ENCODE results near the gene TP53TG3F.
"Not testable (repeated sequence)": the region's sequence is repeated elsewhere in the genome, so short reads cannot be mapped to it uniquely, and the experiment has no call there.

Gene TP53TG3F

GRCh38 chr16:33459312-33459711 lies at the start of gene TP53TG3F:
Gene TP53TG3F (plus strand): TSS chr16:33459612. CDS start chr16:33459680, 68 bp downstream.
- not testable (repeated sequence) for DNase-seq, ATAC-seq

- not testable (repeated sequence) for DNase-seq, ATAC-seq
Measured at GRCh38 chr16:33491611-33492010, 32.2 kb downstream of the TP53TG3F start.

- DNase-seq, ATAC-seq: not testable (repeated sequence)
Measured at GRCh38 chr16:33507231-33507630, 47.8 kb downstream of the TP53TG3F start.

- ATAC-seq, DNase-seq: not testable (repeated sequence)
Measured at GRCh38 chr16:33509070-33509469, 49.7 kb downstream of the TP53TG3F start.

- DNase-seq, ATAC-seq: not testable (repeated sequence)
Measured at GRCh38 chr16:33509906-33510305, 50.5 kb downstream of the TP53TG3F start.

All from stimulated activated naive CD8-positive, alpha-beta T cell treated with anti-CD3 and anti-CD28 coated beads, Interleukin-15, Interleukin-2, amounts not matched to agents 100 U/mL and 50 U/mL, for 24 hours (primary cell).